Ammon's horn (tissue), 1 donor: ENCODE results near the gene AFF3.
"Not testable (repeated sequence)": the region's sequence is repeated elsewhere in the genome, so short reads cannot be mapped to it uniquely, and the experiment has no call there.

Experiments used
- DNase-seq: peaks from one replicate; pipeline ENCODE4 v3.0.0-alpha.2; 2016; ENCODE audit warnings: low spot score

The AFF3 gene

DNA sequence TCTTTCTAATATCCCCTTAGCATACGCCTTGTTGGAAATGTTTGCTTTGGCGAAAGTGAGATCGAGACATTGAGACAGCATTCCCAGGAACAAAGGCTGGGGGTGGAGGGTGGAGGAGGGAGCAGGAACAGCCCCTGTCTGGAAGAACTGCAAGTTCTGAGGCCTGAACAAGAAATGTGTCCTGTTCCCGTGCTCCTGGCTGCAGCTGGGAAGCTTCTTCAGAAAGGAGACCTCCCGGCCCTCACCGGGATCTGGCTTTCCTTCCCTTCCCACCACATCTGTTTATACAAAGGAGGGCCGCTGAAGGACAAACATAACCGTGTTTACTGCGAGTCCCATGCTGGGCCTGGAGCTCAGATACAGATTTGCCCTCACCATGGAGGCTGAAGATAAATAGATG is 35.9 kb downstream of the AFF3 start:
- DNase-seq, result peak; percentile 25

DNA sequence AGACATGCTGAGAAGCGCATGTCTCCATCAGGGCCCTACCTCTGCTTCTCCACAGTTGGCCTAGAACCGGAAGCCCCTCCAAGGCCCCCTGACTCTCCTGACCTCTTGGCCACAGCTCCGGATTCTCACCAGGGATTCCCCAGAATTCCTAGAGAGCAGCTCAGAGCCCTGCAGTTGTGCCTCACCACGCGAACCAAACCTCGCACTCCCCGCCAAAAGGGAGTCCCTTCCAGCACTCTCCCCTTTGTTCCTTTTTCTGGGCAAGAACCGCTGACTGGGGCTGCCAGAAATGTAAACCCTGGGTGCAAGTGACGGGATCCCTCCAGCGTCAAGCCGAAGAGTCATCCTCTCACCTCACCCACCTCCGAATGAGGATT is 36.7 kb downstream of the AFF3 start:
- DNase-seq, result peak; percentile 14

DNA sequence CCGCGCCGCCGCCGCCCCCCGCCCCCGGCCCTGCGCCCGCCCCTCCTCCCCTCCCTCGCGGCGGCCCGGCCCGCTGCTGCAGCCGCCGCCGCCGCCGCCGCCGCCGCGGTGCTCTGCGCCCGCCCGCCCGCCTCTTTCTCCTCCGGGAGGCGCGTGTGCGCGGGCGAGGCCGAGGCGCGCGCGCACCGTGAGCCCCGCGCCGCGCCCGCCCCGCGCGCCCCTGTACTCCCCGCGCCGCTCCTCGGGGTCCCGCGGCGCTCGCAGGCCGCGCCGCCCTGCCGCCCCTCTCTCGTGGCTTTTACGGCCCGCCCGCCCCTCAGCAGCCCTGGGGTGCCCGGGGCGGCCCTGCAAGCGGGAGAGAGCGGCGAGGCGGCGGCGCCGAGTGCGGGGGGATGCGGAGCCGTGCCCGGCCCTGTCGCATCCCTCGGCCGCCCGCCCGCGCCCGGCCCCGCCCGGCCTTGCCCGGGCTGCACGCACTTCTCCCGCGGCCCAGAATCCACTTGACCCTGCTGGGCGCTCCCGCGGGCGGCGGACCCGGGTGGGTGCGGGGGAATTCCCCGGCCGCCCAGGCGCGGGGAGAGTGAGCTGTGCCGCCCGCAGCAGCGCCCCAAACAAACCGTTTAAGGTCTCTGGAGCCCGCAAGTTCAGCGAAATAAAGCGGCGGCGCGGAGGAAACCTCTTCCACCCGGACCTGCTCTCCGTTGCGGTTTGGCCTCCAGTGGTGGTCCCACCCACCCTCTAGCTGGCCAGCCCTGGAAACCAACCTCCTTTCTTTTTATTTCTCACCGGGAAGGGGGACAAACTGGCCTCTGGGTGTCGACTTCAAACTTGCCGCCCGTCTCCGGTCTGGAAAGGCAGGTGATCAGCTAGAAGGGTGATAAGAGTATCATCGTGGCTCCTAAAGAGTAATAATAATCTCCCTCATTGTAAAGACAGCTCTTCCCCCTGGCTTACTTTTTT is 37.4 kb downstream of the AFF3 start:
- peak; percentile 20 for DNase-seq

DNA sequence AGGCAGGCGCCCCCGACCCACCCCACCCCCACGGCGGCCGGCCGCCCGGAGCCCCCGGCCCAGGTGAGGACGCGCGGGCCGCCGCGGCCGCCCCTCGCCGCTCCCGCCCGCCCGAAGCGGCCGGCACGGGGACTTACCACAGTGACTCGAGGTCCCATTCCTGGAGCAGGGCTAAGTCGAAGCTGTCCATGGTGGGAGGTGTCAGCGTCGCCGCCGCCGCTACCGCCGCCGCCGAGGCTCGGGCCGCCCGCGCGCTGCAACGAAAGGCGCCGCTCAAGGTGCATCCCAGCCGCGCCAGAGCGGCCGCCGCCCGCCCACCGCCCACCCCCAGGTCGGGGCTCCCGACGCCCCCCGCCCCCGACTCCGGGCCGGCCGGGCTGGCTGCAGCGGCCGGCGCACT is 38.1 kb downstream of the AFF3 start:
- DNase-seq, result not testable (repeated sequence)

DNA sequence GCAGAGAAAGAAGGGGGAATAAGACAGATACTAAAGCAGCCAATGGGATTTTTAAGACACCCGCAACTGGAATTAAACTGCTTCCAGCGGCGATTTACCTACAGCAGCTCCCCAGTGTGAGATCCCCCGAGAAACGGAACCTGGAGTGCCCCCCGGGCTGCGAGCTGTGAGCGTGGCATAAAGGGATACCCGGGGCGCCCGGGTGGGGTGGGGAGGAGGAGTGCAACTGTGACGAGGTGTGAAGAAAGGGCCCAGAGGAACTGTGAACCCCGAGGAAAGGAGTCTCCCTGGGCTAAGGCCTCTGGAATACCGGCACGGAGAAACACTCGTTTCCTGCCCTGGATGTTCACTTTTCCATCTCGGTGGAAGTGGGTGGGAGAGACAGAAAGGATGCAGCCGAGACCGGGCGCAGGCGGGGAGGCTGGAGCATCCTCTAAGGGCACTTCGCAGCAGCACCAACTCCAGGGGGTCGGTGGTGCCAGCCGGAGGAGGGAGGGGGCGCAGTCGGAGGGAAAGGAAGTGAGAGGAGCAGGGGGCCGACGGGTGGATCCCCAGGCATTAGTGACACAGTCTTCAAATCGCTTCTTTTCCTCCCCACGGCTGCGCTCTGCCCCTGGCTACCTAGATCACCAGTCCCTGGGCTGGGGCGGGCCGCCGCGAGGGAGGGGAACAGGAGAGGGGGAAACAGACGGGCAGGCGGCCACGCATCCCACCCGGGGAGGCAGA is 38.7 kb downstream of the AFF3 start:
- not testable (repeated sequence) for DNase-seq

DNA sequence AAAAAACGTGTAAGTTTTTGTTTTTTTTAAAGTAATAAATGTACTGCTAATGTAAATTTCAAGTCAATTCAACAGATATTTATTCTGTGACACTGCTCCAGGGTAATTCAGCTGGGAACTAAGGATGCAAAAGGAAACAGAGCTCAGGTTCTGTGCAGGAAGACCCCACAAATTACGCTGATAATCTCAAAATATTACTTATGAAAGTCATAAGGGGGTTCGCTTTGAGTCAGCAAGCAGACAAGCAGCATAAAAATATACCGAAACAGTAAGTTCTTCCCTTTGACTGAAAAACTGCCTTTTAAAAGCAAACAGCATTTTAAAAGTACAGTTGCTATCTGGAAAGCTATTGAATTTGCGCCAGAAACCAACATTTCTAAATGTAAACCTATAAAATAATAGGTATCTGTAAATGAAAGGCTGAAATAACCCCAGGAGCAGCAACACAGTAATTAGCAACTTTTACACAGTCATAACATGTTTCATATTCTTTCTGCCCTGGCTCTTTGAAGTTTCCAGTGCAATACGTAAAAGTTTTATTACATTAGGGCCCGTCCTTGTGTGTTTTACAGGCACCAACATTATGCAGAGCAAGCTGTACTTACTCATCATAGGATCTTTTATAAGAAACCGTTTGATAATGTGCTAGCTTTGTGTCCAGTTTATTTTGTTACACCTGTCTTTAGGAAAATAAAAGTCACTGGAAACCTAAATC is 39.8 kb downstream of the AFF3 start:
- not testable (repeated sequence) for DNase-seq

DNA sequence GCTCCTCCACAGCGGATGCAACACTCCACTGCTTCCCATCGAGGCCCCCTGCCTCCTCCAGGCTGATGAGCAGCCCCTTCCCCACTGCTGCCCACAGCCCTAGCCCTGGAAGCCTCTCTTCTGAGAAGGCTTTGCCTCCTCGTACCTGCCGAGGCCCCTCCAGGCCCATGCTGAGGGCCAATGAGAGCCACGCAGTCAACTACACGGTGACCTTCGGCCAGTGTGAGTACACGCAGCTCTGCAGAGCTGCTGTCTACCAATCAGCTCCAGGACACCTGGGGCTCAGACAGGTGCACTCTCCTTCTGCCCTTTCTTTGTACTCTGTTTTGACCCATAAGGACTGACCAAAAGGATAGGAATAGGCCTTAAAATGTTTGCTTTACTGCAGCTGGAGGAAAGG is 43.5 kb downstream of the AFF3 start:
- not testable (repeated sequence) for DNase-seq

DNA sequence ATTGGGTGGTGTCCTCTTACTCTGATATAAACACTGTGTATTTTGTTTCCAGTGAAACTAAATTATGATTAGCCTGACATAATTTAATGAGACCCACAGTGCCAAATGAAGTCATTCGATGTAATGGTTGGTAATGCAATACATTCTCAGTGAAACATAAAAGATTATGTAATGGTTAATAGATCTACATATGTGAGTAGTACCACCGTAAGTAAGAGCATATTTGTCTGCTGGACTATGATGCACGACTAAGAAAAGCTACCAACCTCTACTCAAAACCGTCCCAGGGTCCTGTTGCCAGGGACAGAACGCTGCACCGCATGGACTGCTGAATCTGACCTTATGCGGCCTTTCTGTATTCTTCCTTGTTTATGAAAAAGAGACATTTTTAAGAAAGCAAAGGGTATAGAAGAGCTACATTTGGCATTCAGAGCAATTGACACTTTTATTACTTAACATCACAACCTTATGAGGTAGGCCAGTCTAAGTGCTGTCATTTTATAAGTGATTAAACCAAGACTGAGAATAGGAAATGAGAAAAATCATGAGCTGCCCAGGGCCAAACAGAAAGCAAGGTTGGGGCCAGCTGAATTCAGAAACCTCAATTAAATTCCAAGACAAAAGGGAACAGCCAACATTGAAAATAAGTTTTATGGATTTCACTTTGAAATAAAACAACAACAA is 44.6 kb downstream of the AFF3 start:
- not testable (repeated sequence) for DNase-seq

DNA sequence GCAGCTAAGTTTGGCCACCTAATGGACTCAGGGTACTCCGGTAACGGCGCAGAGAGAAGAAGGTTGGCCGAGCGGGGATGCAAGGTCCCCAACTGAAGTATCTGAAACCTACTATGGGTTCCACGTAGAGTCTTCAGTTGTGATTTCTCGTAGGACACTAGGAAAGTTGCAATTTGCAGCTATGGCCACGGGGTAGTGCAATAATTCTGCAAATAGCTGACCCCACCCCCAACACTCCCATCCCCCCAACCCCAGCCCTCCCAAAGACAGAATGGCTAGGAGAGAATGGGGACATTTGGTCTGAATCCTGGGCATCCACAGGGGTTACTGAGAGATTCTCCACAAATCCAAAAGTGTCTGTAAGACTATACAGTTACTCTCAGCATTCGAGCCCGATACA is 46.5 kb downstream of the AFF3 start:
- not testable (repeated sequence) for DNase-seq

DNA sequence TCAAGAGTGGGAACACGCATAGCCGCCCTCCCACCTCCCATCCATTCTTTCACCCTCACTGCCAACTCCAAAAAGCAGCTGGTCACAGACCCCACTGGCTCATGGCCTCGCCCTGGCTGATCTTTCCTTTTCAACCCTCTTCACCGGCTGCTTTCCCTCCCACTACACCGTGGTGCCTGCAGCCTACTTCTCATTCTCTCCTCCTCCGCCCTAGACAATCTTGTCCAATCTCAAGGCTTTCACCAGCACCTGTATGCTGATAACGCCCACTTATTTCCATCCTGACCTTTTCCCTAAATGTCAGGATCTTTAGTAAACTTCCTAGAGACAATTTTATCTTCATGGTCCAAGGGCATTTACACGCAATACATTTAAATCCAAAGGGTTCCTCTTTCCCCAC is 50.6 kb downstream of the AFF3 start:
- not testable (repeated sequence) for DNase-seq

DNA sequence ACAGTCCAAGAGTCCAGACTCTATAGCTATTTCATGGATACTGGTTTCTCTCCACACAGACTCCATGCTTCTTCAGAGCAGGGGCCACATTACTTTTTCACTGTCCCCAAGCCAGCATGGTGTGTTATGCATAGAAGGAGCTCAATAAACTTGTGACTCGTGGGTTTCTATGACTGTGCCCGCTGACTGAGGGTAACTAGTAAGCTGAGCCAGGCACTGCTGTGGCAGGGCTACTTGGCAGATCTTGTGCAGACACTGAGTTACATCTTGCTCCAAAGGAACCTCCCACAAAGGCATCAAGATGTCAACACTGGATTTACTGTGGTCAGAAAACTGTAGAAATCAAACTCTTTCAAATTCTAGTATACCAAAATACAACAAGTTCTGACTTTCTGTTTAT is 56.6 kb downstream of the AFF3 start:
- DNase-seq, result not testable (repeated sequence)

DNA sequence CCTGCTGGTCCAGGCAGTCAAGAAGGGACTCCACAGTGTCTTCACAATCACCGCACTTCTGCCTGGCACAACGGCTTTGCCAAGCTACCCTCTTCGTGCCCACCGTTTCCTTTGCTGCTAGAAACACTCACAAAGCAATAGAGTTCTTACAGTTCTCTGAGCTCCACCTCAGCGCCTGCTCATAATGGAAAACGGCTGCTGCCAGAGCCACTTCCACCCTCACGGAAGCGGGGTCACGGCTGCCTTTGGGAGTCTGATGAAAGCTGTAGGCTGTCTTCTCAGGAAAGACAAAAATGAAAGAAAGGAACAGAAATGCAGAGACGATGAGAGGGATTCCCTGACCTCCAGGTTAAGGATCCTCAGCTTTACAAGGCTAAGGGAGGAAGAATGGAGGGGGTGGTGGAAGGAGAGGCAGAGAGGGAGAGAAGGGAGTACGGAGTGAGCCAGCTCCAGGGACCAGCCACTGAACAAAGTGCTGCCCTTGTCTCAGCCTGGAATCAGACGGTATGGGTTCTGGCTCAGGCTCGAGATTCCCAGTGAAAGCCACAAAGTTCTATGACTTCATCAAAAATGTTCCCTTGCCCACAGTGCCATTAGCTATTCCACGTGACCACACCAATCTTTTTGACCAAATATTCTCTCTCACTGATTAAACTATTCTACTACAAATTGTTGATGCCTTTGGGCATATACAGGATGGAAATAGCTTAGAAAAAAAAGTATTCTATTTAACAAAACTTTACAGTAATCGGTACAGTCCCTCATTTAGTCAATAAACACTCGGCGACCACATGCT is 58.8 kb downstream of the AFF3 start:
- DNase-seq, result not testable (repeated sequence)

DNA sequence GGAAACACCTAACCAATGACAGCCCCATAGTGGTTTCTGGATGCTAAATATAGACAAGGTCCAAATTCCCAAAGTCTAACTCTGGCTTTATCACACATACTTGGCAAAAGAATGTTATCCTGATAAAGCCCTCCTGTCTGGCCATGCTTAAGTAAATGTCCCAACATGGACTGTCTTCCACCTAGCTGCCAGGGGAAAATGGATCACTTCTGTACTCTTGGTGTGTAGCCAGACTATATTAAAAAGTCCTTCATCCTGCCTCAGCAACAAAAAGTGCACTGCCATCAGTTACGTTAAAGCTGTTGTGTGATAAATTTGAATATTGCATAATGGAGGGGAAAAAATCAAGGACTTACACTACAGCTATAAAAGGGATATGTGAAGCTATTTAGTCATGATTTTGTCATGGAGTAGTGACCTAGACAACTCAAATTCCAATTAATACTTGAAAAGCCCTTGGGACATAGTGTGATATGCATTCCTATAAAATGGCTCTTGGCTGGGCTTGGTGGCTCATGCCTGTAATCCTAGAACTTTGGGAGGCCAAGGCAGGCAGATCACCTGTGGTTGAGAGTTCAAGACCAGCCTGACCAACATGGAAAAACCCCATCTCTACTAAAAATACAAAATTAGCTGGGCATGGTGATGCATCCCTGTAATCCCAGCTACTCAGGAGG is 60.0 kb downstream of the AFF3 start:
- DNase-seq, result not testable (repeated sequence)

DNA sequence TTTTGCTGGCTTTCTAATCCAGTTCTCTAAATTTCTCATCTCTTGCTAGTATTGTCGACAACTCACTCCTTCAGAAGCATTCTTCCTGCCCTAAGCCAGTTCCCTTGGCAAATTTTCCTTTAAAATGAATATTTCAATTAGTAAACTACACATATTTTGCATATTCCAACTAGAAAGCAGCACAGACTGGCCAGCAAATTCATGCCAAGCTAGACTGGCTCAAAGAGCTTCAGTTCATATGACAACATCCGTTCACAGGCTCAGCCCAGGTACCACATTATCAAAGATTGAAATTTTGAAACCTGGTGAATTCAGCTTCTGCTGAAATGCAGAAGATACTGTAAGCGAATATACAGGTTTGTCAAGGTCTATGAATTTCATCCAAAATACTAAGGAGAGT is 64.5 kb downstream of the AFF3 start:
- no peak for DNase-seq

DNA sequence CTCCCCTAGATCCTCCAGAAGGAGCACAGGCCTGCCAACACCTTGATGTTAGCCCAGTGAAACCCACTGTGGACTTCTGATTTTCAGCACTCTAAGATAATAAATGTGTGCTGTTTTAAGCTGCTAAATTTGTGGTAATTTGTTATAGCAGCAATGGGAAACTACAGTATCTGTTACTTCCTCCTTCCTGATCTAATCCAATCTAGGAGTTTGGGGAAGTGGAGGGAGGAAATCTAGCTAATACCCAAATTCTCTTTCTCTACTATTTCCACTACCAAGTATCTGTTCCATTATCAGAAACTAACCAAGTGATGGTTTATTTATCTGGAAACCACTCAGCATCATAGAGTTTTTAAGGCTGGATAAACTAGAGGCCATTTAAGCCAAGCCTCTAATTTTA is 64.9 kb downstream of the AFF3 start:
- no peak for DNase-seq

DNA sequence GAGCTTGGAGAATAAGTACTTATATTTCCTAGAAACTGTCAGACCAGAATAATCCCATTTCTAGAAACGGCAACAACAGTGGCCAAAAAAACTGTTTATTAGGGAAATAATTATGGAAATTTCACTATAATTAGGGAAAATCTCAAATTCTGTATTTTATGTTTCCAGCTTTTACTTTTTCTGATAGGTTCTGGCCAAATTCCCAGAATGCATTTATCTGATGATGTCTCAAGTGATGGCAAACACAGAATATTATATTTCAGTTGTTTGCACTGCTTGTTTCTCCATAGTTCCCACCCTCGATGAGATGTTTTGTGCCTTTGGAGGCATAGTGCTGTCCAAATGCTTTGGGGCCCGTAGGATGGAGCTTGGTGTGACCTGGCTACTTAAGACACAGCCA is 66.9 kb downstream of the AFF3 start:
- DNase-seq, result no peak

DNA sequence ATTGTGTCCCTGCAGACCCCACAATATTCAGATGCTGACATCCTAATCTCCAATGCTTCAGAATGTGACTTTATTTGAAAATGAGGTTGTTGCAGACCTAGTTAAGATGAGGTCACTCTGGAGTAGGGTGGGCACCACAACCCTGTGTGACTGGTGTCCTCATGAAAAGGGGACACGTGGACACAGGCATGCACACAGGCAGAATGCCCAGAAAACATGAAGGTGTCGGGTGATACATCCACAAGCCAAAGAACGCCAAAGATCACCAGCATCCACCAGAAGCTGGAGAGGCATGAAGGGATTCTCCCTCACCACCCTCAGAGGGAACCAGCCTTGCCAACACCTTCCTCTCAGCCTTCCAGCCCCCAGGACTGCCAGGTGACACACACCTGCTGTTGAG is 69.3 kb downstream of the AFF3 start:
- DNase-seq, result no peak

DNA sequence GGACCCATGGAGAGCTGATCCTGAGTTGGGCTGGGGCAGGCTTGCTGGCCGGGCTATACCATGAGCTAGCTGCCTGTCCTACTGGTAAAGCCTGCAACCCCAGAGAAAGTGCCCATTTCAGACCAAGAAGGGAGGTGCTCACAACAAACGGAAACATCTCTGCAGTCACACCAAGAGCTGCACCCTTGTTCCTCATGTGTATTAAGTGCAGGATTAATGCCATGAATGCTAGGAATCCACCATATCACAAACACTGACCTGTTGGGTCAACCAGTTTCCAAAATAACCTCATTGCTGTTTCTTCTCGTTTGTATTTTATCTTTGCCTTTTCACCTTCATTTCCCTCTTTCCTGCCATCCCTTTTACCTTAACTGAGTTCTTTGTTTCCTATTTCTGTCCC is 69.9 kb downstream of the AFF3 start:
- DNase-seq, result no peak

DNA sequence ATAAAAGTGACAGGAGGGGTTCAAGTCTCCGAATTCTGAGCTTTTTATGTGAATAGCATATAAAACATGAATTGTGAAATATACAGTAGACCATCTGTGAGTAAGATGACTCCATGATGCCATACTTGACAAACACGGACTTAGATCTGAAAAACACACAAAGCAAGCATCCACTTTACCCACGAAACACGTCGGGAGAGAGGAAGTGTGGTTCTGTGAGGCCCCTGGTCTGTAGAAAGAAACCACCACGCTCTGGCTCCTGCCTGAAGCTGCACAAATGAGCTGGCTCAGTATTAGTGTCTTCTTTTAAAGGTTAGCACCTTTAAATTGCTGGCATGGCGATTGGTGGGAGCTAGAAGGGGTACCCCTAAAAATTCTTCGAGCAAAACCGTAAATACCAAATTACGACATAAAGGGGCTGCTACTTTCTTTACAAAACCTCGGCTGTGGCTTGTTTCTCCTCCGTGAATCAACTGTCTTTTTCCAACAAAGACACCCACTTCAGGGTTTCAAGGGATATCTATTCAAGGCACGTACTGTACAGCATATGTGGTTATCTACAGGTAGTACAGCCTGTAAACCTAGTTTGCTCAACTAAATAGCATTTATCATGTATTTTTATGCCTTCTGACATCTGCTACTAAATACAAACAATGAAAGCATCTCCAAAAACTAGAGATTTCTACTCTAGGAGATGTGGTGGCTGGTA is 70.9 kb downstream of the AFF3 start:
- no peak for DNase-seq

DNA sequence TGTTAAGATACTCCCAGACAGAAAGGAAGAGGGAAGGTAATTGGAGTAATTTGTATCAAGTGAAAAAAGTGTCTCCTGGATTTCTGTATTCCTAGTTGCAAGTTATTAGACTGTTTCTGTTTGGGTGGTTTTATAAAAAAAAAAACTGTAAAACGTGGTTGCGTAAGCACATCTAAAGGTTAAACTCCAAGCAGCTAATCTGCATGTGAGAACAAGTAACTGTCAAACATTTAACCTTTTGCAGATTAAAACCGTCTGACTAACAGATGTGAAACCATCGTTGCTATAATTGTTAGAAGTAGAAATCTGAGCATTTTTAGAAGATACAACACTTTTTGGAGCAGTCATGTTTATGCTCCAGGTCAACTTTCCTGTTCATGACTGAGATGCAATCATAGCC is 72.3 kb downstream of the AFF3 start:
- no peak for DNase-seq
